Kasumi-1 (cell line): ENCODE data around the gene SUGP2.
"Not testable (repeated sequence)": the region's sequence is repeated elsewhere in the genome, so short reads cannot be mapped to it uniquely, and the experiment has no call there.

Experiments used
- DNase-seq, 2 experiments: peaks; one replicate each; lab custom pipeline; 2025; lab: John Stamatoyannopoulos, UW

SUGP2 gene

DNA sequence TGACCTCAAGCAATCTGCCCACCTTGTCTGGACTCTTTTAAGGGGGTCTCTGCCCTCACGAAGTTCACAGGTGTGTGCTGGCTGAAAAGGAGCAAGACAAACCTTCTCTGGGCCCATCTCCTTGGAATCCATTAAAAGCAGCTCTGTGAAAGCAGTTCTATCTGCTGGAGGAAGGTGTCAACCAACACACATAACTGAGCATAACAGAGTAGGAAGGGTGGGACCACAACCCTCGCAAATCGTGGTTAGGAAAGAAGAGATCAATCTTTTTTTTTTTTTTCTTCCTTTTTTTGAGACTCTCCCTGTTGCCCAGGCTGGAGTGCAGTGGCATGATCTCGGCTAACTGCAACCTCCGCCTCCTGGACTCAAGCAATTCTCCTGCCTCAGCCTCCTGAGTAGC, 1.4 kb downstream of the SUGP2 start:
- DNase-seq: no peak

DNA sequence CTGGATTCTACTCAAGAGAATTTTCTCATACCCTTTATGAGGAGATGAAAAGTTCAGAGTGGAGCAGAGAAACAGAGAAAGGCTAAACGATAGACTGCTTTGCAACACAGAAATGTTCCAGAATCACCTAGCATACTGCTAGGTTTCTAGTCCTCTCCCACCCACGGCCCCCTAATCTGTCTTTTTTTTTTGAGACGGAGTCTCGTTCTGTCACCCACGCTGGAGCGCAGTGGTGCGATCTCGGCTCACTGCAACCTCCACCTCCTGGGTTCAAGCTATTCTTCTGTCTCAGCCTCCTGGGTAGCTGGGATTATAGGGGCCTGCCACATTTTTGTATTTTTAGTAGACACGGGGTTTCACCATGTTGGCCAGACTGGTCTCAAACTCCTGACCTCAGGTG, 4.8 kb downstream of the SUGP2 start:
- no peak for DNase-seq

GRCh38 chr19:19027228-19027627, 6.1 kb downstream of the SUGP2 start:
- DNase-seq: no peak

- no peak for DNase-seq
Measured at GRCh38 chr19:19026299-19026971, 6.9 kb downstream of the SUGP2 start.

GRCh38 chr19:19025861-19026260, 7.5 kb downstream of the SUGP2 start:
- DNase-seq: no peak

- DNase-seq: not testable (repeated sequence)
Measured at GRCh38 chr19:19023376-19023775, 9.9 kb downstream of the SUGP2 start.

DNA sequence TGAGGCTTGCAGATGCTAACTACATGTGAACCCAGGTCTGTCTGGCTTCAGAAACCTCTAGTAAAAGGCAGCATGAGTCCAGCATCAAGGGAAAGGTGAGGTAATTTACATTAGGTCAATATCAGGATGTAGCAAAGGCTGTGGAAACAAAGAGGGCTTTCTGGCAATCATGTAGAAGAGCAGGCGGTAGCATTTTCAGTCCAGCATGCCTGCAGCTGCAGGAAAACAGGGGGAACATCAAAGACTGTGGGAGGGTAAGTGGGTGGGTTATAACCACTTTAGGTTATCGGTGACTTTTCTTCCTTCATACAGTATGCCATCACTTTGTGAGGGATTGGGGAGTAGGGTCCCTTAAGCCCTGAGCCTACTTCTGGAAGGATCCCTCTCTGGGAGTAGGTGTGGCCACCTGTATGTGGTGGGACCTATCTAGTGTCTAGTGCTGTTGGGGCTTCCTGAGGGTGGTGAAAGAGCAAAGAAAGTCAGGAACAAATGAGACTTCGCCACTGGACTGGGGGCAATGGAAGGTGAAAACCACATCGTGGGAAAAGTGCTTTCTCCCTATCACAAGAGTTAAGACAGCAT, 10.8 kb downstream of the SUGP2 start:
- no peak for DNase-seq

GRCh38 chr19:19021115-19021514, 12.2 kb downstream of the SUGP2 start:
- no peak for DNase-seq

- no peak for DNase-seq
Measured at GRCh38 chr19:19010551-19010950, 22.8 kb downstream of the SUGP2 start.

GRCh38 chr19:19009951-19010350, 23.4 kb downstream of the SUGP2 start:
- DNase-seq: no peak

DNA sequence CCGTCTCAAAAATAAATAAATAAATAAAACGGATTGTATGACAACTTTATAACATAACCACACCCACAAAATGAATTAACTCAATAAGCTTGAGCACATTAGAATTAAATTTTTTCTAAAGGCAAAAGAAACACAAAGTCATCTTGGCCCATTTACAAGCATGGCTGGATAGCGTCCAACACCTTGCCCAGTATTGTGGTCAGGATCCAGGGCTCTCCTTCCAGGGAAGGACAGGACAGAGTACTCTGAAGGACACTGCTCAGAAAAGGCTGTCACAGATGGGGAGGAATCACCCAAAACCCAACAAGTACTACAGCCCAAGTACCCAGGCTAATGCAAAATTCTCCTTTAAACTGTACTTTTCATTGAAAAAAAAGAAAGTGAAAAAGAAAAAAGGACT, 27.1 kb downstream of the SUGP2 start:
- no peak for DNase-seq

- DNase-seq: no peak
Measured at GRCh38 chr19:19004144-19004543, 29.2 kb downstream of the SUGP2 start.

DNA sequence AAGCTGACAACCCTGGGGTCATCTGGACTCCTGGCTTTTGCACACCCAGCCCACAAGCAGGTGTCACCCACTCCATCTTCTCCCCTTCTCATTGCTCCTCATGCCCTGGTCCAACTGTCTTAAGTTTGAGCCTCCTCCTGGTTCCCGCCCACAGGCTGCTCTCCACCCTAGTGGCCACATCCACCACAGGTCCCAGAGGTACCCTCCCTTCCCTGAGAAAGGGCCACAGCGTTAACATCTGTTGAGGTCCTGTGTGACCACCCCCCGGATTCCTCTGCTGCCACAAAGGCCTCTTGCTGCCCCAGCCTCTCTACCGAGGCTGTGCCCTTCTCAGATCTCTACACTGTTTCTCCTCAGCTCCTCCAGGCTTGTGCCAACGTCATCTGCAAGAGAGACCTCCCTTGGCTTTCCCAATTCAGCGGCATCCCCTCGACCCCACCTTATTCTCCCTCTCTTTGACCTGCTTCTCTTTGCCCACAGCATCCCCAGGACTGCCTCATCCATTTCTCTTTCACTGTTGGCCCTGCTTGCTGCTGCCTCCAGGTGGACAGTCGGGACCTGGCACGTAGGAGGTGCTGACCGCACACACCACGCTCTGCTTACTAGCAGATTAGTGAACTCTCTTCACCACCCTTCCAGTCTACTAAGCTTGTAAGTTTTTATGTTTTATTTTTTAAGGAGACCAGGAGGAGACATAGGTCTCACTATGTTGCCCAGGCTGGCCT, 33.3 kb downstream of the SUGP2 start:
- peak in 1 of 2 experiments; percentile 11 for DNase-seq

DNA sequence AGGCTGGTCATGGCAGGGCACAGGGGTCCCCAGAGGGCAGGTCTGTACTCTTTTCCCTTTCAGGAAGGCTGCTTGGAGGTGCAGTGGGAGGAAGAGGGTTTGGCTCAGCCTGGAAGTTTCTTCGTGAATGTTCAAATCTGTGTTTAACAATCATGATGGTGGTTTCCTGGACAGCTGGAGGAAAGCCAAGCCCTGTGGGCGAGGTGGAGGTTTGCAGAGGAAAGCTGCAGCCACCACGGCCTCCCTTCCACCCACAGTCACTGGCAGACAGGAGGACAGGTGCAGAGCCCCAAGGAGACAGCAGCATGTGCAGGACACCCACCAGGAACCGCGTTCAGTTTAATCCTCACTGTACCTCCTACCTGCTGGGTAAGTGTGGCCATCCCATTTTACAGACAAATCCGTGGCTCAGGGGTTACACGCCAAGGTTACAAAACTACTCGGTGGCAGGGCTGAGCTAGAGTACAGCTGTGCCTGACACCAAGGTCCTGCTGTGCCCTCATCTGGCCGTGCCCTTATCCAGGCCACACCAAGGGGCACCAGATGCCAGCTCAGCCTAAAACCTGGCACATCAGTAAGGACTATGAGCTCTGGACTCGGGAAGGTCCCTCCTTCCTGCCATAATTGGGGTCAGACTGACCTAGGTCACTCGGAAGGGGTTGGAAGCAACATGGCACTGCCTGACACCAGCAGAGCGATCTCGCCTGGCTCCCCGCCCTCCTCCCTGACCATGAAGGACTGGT, 34.1 kb downstream of the SUGP2 start:
- no peak for DNase-seq

DNA sequence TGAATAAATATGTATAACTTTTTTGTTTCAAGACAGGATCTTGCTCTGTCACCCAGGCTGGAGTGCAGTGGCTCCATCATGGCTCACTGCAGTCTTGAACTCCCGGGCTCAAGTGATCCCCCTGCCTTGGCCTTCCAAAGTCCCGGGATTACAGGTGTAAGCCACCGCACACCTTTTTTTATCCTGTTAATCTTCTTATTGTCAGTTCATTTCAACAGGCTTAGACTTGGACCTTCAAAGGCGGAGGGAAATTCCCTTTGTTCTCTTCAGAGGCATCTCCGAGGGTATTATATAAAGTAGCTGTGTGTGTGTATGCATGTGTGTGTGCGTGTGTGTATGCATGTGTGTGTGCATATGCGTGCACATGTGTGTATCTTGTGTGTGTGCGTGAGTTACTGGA, 35.0 kb downstream of the SUGP2 start:
- DNase-seq: no peak

- DNase-seq: no peak
Measured at GRCh38 chr19:18996796-18997394, 36.4 kb downstream of the SUGP2 start.

DNA sequence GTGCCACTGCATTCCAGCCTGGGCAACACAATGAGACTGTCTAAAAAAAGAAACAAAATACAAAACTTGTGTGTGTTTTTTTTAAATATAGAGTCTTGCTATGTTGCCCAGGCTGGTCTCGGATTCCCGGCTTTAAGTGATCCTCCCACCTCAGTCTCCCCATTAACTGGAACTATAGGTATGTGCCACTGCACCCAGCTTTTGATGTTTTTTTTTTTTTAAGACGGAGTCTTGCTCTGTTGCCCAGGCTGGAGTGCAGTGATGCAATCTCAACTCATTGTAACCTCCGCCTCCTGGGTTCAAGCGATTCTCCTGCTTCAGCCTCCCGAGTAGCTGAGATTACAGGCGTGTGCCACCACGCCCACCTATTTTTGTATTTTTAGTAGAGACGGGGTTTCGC, 37.0 kb downstream of the SUGP2 start:
- DNase-seq: no peak

GRCh38 chr19:18995804-18996241, 37.5 kb downstream of the SUGP2 start:
- DNase-seq: peak; percentile 86 to 87

DNA sequence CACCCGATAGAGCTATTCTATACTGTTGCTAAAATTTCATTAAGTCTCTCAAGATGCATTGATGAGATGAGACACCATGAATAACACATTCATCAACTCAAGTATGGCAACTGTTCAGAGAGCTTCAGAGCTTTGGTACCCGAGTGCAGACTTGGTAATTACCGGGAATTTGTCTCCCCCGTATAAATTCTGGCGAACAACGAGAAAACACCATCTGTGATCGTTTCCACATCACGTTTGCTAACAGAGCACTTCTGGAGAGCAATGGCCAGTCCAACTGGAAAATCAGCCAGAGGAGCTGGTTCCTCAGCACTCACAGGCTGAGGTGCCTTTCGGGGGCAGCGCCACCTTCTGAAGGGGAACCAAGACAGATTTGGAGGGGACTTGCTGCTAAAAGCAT, 40.2 kb downstream of the SUGP2 start:
- no peak for DNase-seq

DNA sequence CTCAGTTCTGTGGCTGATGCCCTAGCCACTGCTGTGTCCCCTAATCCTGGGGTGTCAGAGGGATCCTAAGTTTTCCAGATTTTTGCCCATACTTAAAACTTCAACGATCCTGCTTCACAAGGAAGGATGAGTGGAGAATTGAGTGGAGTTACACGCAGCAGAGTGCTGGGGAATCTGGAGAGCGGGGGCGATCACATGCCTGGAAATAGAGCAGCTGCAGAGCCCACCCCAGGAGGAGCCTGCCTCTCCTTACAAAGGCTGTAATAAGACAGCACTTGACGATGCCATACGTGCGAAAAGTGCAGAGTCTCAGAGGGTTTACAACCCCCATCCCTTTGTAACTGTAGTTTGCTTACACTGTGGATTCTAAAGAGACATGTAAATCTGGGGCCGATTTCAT, 40.6 kb downstream of the SUGP2 start:
- no peak for DNase-seq

- DNase-seq: no peak
Measured at GRCh38 chr19:18991468-18991867, 41.8 kb downstream of the SUGP2 start.

GRCh38 chr19:18991006-18991405, 42.3 kb downstream of the SUGP2 start:
- no peak for DNase-seq
